HG03521 (cell line): ENCODE data around the gene ACBD6.

Source experiments
- ATAC-seq: cut with Tn5 transposase; IDR thresholded peaks from one replicate; pipeline ENCODE4 v1.9.1; 2021; ENCODE audit warnings: mild to moderate bottlenecking, moderate library complexity; ENCODE audit not compliant: unreplicated experiment

ACBD6 gene

GRCh38 chr1:180261030-180261429 is 241.3 kb downstream of the ACBD6 start:
- no peak for ATAC-seq

DNA sequence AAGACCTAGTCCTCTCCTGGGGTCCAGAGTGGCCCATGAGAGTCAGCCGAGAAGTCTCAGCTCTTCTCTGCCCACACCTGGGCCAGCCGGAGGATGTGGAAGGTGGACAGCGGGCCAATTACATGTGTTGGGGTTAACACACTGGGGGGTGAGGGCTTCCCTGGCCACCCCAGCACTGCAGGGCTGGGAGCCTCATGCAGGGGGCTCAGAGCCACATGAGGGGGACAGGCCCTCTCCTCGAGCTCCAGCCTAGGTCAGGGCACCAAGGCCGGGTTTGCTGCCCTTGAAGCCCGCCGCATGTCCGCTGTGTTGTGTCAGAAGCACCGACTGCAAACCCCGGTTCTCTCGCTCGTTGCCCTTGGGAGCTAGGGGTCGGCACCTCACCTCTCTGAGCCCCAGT is 241.8 kb downstream of the ACBD6 start:
- no peak for ATAC-seq

- no peak for ATAC-seq
Measured at GRCh38 chr1:180259431-180260338, 242.7 kb downstream of the ACBD6 start.

DNA sequence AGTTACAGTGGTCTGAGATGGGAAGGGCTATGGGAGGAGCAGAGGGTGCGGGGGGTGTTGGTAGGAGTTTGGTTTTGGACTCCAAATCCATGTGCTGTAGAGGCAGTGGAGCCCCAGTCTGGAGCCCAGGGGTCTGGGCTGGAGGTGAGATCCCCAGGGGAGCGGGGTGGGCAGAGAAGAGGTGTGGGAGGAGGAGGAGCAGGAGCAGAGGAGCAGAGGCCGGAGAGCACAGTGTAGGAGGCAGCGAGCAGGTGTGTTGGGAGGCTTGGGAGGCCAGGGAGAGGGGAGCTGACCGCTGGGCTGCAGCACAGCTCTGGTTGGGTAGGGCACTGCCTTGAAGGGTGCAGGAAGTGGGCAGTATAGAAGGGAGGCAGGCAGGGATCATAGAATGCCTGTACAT is 243.4 kb downstream of the ACBD6 start:
- ATAC-seq, result no peak

GRCh38 chr1:180258290-180258689 is 244.1 kb downstream of the ACBD6 start:
- ATAC-seq, result no peak

DNA sequence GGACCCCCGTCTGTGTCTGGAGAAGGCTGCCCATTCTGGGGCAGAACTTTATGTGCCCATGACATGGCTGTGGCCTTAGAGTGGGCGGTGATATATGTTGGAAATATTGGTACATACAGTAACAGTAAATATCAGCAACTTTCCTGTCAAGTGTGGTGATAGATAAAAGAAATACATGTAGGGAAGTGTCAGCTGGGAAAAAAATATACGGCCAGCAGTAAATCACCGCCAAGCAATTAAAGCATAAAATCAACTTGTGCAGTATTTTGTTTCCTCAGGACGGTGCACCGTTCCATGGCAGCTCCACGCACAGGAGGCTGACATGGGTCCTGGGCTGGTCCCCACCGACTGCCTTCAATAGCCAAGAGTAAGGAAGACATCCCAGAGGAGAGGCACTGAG is 244.9 kb downstream of the ACBD6 start:
- no peak for ATAC-seq

DNA sequence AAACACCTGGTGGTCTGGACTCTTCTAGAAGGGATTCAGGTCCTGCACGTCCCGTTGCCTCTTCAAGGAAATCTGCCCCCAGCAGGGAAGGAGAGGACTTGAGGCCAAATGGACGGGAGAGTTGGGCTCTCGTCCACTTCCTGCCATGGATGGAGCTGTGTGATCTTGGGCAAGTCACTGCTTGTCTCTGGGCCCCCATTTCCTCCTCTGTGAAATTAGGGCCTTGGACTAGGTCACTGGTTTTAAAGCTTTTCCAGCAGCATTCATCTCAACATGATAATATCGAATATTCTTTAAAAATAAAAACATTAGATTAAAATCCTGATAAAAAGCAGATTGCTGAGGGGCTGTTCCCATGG is 245.4 kb downstream of the ACBD6 start:
- no peak for ATAC-seq

DNA sequence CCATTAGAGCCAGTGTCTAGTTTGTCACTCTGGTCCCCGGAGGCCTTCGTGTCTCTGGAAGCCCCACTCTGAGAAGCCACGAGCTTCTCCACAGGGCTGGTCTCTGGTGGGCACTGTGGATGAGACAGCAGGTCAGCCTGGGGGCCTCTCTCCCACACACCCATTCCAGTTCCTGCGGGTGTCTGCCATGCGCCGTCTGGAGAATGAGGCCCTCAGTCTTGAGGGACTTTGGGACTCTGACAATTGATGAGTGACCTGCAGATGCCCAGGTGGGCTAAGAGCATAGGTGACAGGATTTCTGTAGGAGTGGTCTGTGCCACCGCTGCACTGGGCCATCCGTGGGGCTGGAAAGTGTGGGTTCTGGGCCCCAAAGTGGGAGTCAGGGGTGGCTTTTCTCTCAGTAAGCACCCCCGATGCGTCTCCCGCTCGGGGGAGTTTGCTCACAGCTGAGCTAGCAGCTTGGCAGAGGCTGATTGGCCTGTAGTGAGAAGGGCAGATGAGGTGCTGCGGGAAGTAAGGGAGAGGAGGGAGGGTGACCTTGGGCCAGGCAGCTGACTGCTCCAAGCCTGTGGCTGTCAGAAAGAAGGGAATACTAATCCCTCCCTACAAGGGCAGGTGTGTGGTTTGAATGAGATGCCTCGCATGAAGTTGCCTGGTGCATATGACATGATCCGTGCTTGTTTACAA is 245.9 kb downstream of the ACBD6 start:
- no peak for ATAC-seq

DNA sequence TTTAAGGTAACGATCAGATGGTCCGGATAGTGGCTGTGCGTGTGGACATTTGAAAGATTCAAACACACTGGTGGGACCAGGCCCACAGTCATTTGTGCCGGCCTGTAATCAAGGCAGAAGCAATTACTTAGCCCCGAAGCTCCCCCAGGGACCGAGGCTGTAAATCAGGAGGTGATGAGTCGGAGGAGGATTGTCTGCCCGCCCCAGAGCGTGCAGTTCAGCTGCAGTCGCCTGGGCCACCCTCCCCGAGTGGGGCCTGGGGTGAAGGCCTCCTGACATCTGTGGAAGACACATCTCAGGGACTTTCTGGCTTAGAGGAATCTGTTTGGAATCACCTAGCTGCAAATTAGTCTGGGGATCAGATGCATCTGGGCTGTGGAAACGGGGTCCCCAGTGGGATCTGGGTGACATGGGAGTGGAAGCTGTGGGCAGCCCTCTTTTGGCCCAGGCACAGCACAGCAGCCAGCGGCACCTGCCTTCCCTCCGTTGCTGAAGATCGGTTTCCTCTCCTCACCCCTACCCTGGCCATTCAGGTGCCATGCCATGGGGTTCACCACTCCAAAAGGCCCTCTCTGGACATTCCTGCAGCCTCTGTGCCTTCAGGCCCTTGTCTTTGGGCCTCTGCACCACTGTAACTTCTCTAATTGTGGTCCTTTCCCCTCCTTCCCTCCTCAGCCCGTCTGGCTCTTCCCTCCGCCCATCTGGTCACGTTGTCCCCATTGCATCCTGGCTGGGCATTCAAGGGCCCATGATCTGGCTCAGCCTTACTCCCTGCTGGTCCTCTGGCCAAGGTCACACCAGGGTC is 246.6 kb downstream of the ACBD6 start:
- no peak for ATAC-seq

DNA sequence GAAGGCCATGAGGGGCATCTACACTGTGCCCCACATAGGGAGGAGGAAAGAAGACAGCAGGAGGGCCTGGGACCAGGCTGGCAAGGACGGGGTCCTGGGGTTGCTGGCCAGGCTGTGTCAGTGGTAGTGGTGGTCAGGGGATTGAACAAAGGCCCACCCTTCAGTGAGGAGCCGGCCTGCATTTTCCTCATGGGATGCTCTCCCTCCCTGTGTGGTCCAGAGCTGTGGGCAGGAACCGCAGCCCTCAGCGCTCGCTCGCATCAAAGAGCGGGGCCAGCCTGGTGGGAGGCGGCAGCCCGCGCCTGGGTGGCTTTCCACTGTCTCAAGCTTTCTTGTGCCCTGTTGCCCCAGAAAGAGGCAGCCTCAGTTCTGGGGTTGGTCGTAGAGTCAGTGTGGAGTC is 247.5 kb downstream of the ACBD6 start:
- no peak for ATAC-seq

DNA sequence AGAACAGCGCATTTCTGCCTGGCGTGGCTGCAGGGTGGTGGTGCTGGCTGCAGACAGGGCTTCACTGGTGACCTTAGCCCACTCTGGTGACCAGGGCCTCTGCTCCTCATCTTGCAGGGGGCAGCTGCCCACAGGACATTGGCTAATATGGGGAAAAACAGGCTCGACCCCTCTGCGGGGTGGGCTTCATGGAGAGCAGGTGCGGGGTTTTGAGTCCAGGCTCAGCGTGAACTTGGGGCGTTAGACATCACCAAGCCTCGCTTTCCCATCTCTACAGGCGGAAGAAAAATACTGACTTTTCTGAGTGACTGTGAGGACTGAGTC is 247.9 kb downstream of the ACBD6 start:
- no peak for ATAC-seq

DNA sequence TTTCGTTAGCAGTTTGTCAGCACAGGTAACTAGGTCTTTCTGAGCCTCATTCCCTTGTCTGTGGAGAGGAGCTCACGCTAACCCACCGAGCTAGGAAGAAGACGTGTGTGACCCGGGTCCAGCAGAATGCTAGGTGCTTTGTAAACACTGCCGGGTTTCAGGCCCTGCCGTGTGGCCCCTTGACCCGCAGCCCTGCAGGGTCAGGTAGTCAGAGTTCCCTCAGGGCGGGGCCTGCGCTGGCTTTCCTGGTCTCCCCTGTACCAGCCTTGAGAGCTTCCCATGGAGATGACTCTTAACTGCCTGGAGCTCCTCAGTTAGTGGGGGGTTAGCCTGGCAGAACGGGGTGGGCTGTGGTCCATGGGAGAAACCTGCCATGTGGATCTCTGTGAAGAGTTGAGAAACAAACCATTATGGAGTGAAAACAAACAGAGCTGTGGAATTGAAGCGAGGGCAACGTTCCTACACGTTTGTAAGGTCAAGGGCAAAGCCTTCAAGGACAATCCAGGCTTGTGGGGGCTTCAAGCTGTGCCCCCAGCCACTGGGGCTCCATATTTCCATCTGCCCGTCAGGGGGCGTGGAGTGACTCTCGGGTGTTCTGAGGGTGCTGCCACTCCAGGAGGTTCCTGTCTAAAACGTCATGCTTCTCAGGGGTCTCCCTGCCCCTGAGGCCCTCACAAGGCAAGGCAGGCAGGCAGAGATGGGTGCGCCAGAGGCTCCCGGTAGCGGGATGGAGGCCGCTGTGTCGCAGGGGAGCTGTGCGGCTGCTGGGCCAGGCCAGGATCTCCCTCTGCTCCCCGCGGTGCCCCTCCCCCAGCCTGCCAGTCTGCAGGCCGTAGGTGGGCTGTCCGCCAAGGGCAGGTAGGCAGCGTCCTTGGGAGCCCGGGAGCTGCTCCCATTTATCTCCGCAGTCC is 248.5 kb downstream of the ACBD6 start:
- ATAC-seq, result no peak

GRCh38 chr1:180252638-180253536 is 249.5 kb downstream of the ACBD6 start:
- ATAC-seq, result peak; percentile 55

GRCh38 chr1:180251526-180252305 is 250.7 kb downstream of the ACBD6 start:
- no peak for ATAC-seq

DNA sequence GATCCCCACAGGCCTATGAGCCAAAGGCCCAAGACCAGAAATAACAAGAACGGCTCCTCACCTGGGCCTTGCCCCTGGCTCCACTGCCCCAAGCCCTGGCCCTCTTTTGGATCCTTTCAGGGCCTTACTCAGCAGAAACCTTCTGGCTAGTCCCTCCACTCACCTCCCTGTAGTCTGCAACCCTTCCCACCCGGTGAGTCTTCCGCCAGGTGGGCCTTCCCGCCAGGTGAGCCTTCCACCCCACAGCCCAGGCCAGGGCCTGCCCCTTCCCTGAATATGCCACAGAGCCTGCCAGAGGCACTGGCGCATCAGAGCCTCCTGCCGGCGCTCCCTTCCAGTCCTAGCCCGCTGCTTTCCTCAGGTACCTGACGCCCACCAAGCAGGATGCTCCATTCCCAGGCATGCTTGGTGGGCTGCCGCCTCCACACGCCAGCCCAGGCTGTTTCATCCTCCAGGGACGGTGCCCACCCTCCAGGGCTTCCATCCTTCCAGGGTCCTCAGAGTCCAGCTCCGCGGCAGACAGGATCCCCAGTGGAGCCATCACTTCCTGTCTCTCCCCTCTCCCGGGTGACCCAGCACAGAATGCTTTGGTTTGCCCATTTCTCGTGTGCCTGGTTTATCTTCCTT is 251.4 kb downstream of the ACBD6 start:
- no peak for ATAC-seq

GRCh38 chr1:180250499-180250770 is 251.9 kb downstream of the ACBD6 start:
- no peak for ATAC-seq

- ATAC-seq, result no peak
Measured at GRCh38 chr1:180249725-180250498, 252.5 kb downstream of the ACBD6 start.
